Skeletal muscle tissue (tissue), 4 donors: Measurements from ENCODE around the gene CNTNAP2. TPM values are rescaled to one million over a fixed set of nuclear protein-coding genes. Genes with fewer than 3 reads are reported as not detected.

Experiments
- H3K27ac ChIP-seq: one replicate; pipeline ENCODE4 v1.7.0; 2013; ENCODE audit warnings: mild to moderate bottlenecking, low read depth, low read length, inconsistent platforms
- H3K27me3 ChIP-seq, 3 donors: one replicate each; pipeline ENCODE4 v1.7.0; 2013; ENCODE audit warnings: low read length in 3 of 3; ENCODE audit not compliant: control insufficient read depth in 3 of 3, insufficient read depth in 3 of 3
- H3K36me3 ChIP-seq, 3 donors: one replicate each; pipeline ENCODE4 v1.7.0; 2013; ENCODE audit warnings: low read length in 3 of 3; ENCODE audit not compliant: control insufficient read depth in 3 of 3, insufficient read depth in 3 of 3
- H3K4me1 ChIP-seq, 3 donors: one replicate each; pipeline ENCODE4 v1.7.0; 2013; ENCODE audit warnings: low read length in 3 of 3, mild to moderate bottlenecking in 3 of 3; ENCODE audit not compliant: control insufficient read depth in 3 of 3, insufficient read depth in 3 of 3
- H3K4me3 ChIP-seq, 3 donors: one replicate each; pipeline ENCODE4 v1.7.0; 2013; ENCODE audit warnings: low read length in 3 of 3
- H3K9ac ChIP-seq, 3 donors: one replicate each; pipeline ENCODE4 v1.7.0; 2013; ENCODE audit warnings: low read length in 3 of 3, mild to moderate bottlenecking in 3 of 3, moderate library complexity in 2 of 3, low read depth in 1 of 3
- H3K9me3 ChIP-seq, 3 donors: one replicate each; pipeline ENCODE4 v1.7.0; 2013; ENCODE audit warnings: low read length in 3 of 3; ENCODE audit not compliant: control insufficient read depth in 3 of 3
- total RNA-seq: library from RNA; depleted of rRNA; stranded (reverse); fragments of >200 nt; gene quantifications from one replicate; pipeline ENCODE4 v1.2.3, GENCODE V29; 2014
- donor health status: Osteomylitis.

Gene CNTNAP2
- total RNA-seq, 1 donor from 2014 or later, result 14.1 TPM

GRCh38 chr7:146255609-146256008, 139.0 kb downstream of the CNTNAP2 start:
- Histone ChIP-seq H3K9me3 (no peaks in the 10 kb centered on the region), H3K27me3 (no peaks in the 10 kb centered on the region), H3K4me3 (no peak overlapping the region)

GRCh38 chr7:146262527-146262926, 145.9 kb downstream of the CNTNAP2 start:
- Histone ChIP-seq H3K4me3 (no peak overlapping the region), H3K9ac (no peak overlapping the region), H3K36me3 (no peaks in the 10 kb centered on the region), H3K27me3 (no peaks in the 10 kb centered on the region), H3K27ac (no peak overlapping the region), H3K9me3 (no peaks in the 10 kb centered on the region), H3K4me1 (no peaks in the 10 kb centered on the region)

More at GRCh38 chr7:146255609-146256008, 139.0 kb downstream of the CNTNAP2 start:
- Histone ChIP-seq H3K36me3 (no peaks in the 10 kb centered on the region), H3K4me1 (no peaks in the 10 kb centered on the region), H3K27ac (no peak overlapping the region), H3K9ac (no peak overlapping the region)

GRCh38 chr7:146276888-146277287, 160.3 kb downstream of the CNTNAP2 start:
- H3K4me3 ChIP-seq, result no peak overlapping the region
- H3K27me3 ChIP-seq, result no peaks in the 10 kb centered on the region
- no peaks in the 10 kb centered on the region for H3K36me3 ChIP-seq
- H3K9ac ChIP-seq, result no peak overlapping the region
- no peaks in the 10 kb centered on the region for H3K9me3 ChIP-seq
- H3K27ac ChIP-seq, result no peak overlapping the region
- no peaks in the 10 kb centered on the region for H3K4me1 ChIP-seq

- H3K4me3 ChIP-seq, result no peak overlapping the region
- no peaks in the 10 kb centered on the region for H3K27me3 ChIP-seq
- no peak overlapping the region for H3K9ac ChIP-seq
Measured at GRCh38 chr7:146285418-146285817, 168.8 kb downstream of the CNTNAP2 start.

GRCh38 chr7:146290746-146291145, 174.1 kb downstream of the CNTNAP2 start:
- no peaks in the 10 kb centered on the region for H3K36me3 ChIP-seq
- no peak overlapping the region for H3K9ac ChIP-seq
- H3K4me1 ChIP-seq, result no peaks in the 10 kb centered on the region
- no peaks in the 10 kb centered on the region for H3K27me3 ChIP-seq
- no peak overlapping the region for H3K4me3 ChIP-seq
- no peak overlapping the region for H3K27ac ChIP-seq
- no peaks in the 10 kb centered on the region for H3K9me3 ChIP-seq

More at GRCh38 chr7:146285418-146285817, 168.8 kb downstream of the CNTNAP2 start:
- no peaks in the 10 kb centered on the region for H3K4me1 ChIP-seq
- no peaks in the 10 kb centered on the region for H3K36me3 ChIP-seq
- H3K27ac ChIP-seq, result no peak overlapping the region
- no peaks in the 10 kb centered on the region for H3K9me3 ChIP-seq

GRCh38 chr7:146291900-146292299, 175.3 kb downstream of the CNTNAP2 start:
- Histone ChIP-seq H3K9ac (no peak overlapping the region), H3K36me3 (no peaks in the 10 kb centered on the region), H3K9me3 (no peaks in the 10 kb centered on the region), H3K4me3 (no peak overlapping the region), H3K4me1 (no peaks in the 10 kb centered on the region), H3K27me3 (no peaks in the 10 kb centered on the region), H3K27ac (no peak overlapping the region)

GRCh38 chr7:146296028-146296427, 179.4 kb downstream of the CNTNAP2 start:
- H3K27me3 ChIP-seq, result no peaks in the 10 kb centered on the region
- no peaks in the 10 kb centered on the region for H3K4me1 ChIP-seq
- H3K9ac ChIP-seq, result no peak overlapping the region
- no peaks in the 10 kb centered on the region for H3K9me3 ChIP-seq
- no peaks in the 10 kb centered on the region for H3K36me3 ChIP-seq
- H3K4me3 ChIP-seq, result no peak overlapping the region
- no peak overlapping the region for H3K27ac ChIP-seq

- H3K4me1 ChIP-seq, result no peaks in the 10 kb centered on the region
- no peaks in the 10 kb centered on the region for H3K36me3 ChIP-seq
- no peak overlapping the region for H3K9ac ChIP-seq
- no peak overlapping the region for H3K4me3 ChIP-seq
- H3K27me3 ChIP-seq, result no peaks in the 10 kb centered on the region
- no peak overlapping the region for H3K27ac ChIP-seq
- H3K9me3 ChIP-seq, result peaks cover 0 to 4% (median 0%) of the 10 kb centered on the region in 3 donors
Measured at GRCh38 chr7:146314962-146315361, 198.4 kb downstream of the CNTNAP2 start.

- H3K9ac ChIP-seq, result no peak overlapping the region
- no peaks in the 10 kb centered on the region for H3K9me3 ChIP-seq
- no peak overlapping the region for H3K27ac ChIP-seq
- no peaks in the 10 kb centered on the region for H3K4me1 ChIP-seq
- H3K4me3 ChIP-seq, result no peak overlapping the region
- H3K27me3 ChIP-seq, result no peaks in the 10 kb centered on the region
- no peaks in the 10 kb centered on the region for H3K36me3 ChIP-seq
Measured at GRCh38 chr7:146319629-146320028, 203.0 kb downstream of the CNTNAP2 start.

GRCh38 chr7:146321301-146321700, 204.7 kb downstream of the CNTNAP2 start:
- no peaks in the 10 kb centered on the region for H3K36me3 ChIP-seq
- no peaks in the 10 kb centered on the region for H3K9me3 ChIP-seq
- H3K27me3 ChIP-seq, result no peaks in the 10 kb centered on the region
- H3K4me1 ChIP-seq, result no peaks in the 10 kb centered on the region
- no peak overlapping the region for H3K4me3 ChIP-seq
- no peak overlapping the region for H3K27ac ChIP-seq
- no peak overlapping the region for H3K9ac ChIP-seq

GRCh38 chr7:146331369-146331768, 214.8 kb downstream of the CNTNAP2 start:
- Histone ChIP-seq H3K27me3 (no peaks in the 10 kb centered on the region), H3K9me3 (peaks cover 0 to 2% (median 0%) of the 10 kb centered on the region in 3 donors), H3K36me3 (no peaks in the 10 kb centered on the region), H3K4me1 (no peaks in the 10 kb centered on the region), H3K4me3 (no peak overlapping the region), H3K9ac (no peak overlapping the region), H3K27ac (no peak overlapping the region)
